Tibial nerve (tissue), 4 donors: ENCODE measurements around the gene SELENOF. TPM values are rescaled to one million over a fixed set of nuclear protein-coding genes. Genes with fewer than 3 reads are reported as not detected.

Experiments
- DNase-seq, 2 donors: peaks; one replicate each; pipeline ENCODE4 v3.0.0-alpha.2; 2019; ENCODE audit warnings: low spot score in 2 of 2
- H3K27ac ChIP-seq, 4 donors: fragments of 200-600 bp; sonication (generic) in 3 of 4; one replicate each; pipeline ENCODE4 v1.5.1; 2017 to 2019; ENCODE audit warnings: mild to moderate bottlenecking in 1 of 4
- H3K27me3 ChIP-seq, 2 donors: fragments of 200-600 bp; sonication (generic) in 1 of 2; one replicate each; pipeline versions ENCODE4 v1.5.1 to v1.6.0; 2017 to 2019
- H3K36me3 ChIP-seq, 3 donors: fragments of 200-600 bp; sonication (generic); one replicate each; pipeline ENCODE4 v1.5.1; 2018 to 2019
- H3K4me1 ChIP-seq, 4 donors: fragments of 200-600 bp; sonication (generic) in 3 of 4; one replicate each; pipeline ENCODE4 v1.5.1; 2017 to 2019
- H3K4me3 ChIP-seq, 4 donors: fragments of 200-600 bp; sonication (generic) in 3 of 4; one replicate each; pipeline ENCODE4 v1.5.1; 2017 to 2019; ENCODE audit warnings: mild to moderate bottlenecking in 1 of 4, moderate library complexity in 1 of 4
- H3K9me3 ChIP-seq, 4 donors: fragments of 200-600 bp; sonication (generic) in 3 of 4; one replicate each; pipeline ENCODE4 v1.5.1; 2017 to 2019
- CTCF ChIP-seq, 5 experiments: fragments of 200-600 bp in 3 of 5; fragments of 450-650 bp in 2 of 5; sonication (generic) in 3 of 5; IDR thresholded peaks; one replicate each; pipeline ENCODE4 v1.5.1; 2016 to 2019; ENCODE audit warnings: antibody characterized with exemption in 5 of 5, mild to moderate bottlenecking in 3 of 5, moderate library complexity in 2 of 5
- EP300 ChIP-seq, 2 donors: sonication (generic); formaldehyde crosslinking; IDR thresholded peaks; one replicate each; pipeline ENCODE4 v1.6.1; 2017; ENCODE audit warnings: antibody characterized with exemption in 2 of 2, mild to moderate bottlenecking in 1 of 2
- POLR2A ChIP-seq, 2 donors: fragments of 450-650 bp; IDR thresholded peaks; one replicate each; pipeline ENCODE4 v1.6.1; 2017; ENCODE audit warnings: antibody characterized with exemption in 2 of 2, mild to moderate bottlenecking in 2 of 2, moderate library complexity in 2 of 2
- WGBS, 2 donors: methylation state at CpG; one replicate each; pipeline ENCODE4 v1.1.5; 2018; 5-methylcytosine and 5-hydroxymethylcytosine counted together
- total RNA-seq, 4 donors: library from RNA; depleted of rRNA; stranded (reverse); fragments of >200 nt; gene quantifications; one replicate each; pipeline ENCODE4 v1.1.0, GENCODE V29; 2016

Gene SELENOF
- total RNA-seq, 4 donors from 2014 or later = 78.0 to 123 (median 92.3) TPM

DNA sequence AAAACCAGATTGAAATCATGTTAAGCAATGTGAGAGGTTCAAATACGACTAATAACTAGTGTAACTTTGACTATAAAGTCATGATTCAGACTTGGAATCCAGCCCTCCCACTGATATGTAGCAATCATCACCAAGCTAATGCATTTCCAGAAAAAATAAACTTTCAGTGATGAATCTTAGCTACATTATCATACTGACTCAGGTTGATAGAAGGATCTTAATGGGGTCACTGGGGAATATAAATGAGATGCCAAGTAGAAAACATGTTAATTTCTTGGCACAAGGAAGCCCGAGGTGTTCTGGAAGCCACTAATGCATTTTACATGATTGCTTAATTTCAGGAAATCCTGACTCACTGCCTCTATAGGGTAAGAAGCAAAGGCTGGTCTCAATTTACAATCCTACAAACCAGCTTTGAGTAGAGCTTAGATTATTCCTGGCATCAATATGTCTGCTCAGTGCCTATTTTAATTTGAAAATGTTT is 67.7 kb downstream of the SELENOF start:
- Histone ChIP-seq H3K4me3 (no peak overlapping the region), H3K27me3 (no peaks in the 10 kb centered on the region), H3K4me1 (no peaks in the 10 kb centered on the region), H3K36me3 (no peaks in the 10 kb centered on the region), H3K9me3 (no peaks in the 10 kb centered on the region), H3K27ac (no peak overlapping the region)
- DNase-seq = peak in 1 of 2 donors; percentile 7
- TF ChIP-seq EP300 (IDR thresholded peaks at IDR 0.05) (no peak), CTCF (IDR thresholded peaks at IDR 0.05) (no peak), POLR2A (IDR thresholded peaks at IDR 0.05) (no peak)
- WGBS, 2 donors = 35% methylated on average over 2 of the region's 2 CpGs

DNA sequence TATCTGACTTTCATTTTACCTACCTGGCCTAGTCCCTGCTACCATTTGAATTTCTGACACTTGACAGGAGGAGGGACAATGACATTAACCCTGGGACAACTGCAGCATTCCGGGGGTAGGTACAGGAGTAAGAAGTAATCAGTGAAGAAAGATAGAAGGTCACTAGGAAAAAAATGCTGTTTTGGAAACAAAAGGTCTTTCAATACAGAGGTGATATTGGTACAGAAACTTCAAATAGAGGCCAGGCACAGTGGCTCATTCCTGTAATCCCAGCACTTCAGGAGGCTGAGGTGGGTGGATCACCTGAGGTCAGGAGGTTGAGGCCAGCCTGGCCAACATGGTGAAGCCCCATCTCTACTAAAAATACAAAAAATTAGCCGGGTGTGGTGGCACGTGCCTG is 68.4 kb downstream of the SELENOF start:
- TF ChIP-seq EP300 (IDR thresholded peaks at IDR 0.05) (no peak), CTCF (IDR thresholded peaks at IDR 0.05) (no peak), POLR2A (IDR thresholded peaks at IDR 0.05) (no peak)
- Histone ChIP-seq H3K27me3 (no peaks in the 10 kb centered on the region), H3K27ac (no peak overlapping the region), H3K4me1 (no peaks in the 10 kb centered on the region), H3K9me3 (no peaks in the 10 kb centered on the region), H3K36me3 (no peaks in the 10 kb centered on the region), H3K4me3 (no peak overlapping the region)
- 88 to 91% methylated on average over 3 of the region's 3 CpGs for WGBS, 2 donors
- no peak for DNase-seq

GRCh38 chr1:86841116-86841515 is 72.8 kb downstream of the SELENOF start:
- TF ChIP-seq EP300 (IDR thresholded peaks at IDR 0.05) = no peak
- no peak for TF ChIP-seq CTCF (IDR thresholded peaks at IDR 0.05)
- TF ChIP-seq POLR2A (IDR thresholded peaks at IDR 0.05) = no peak
- DNase-seq = no peak
- Histone ChIP-seq H3K36me3 (no peaks in the 10 kb centered on the region), H3K27me3 (no peaks in the 10 kb centered on the region), H3K4me1 (no peaks in the 10 kb centered on the region), H3K27ac (no peak overlapping the region), H3K9me3 (no peaks in the 10 kb centered on the region), H3K4me3 (no peak overlapping the region)
- 80 to 81% methylated on average over 1 of the region's 1 CpG for WGBS, 2 donors

DNA sequence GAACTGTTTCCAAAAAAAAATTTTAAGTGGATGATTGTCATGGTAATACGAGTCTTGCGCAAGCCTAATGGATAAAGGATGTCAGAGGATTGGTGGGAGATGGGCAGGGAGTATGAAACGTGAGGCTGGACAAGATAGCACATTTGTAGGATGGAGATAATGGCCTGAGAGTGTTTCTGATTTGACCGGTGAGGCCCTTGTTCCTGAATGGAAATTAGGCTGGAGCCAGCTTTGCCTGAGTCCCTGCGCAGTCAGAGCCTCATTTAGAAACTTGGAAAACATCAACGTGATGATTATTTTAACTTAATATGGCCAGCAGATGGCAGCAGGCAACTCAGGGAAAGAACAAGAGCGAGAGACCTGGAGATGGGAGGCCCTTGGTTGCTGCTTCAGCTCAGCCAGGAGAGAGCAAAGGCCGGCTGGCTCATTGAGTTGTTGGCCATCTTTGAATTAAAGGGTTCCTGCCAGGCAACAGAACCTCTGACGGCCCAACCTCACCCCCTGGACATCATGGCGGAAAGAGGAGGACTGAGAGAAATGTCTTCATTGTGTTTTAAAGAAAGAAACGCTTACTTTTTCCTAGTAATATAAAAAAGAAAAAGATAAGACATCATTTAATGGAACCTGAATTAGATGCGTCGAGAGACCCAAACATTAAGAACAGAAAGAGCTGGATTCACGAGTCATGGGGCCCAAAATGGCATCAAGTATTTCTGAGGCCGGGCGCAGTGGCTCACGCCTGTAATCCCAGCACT is 80.3 kb downstream of the SELENOF start:
- peak in 4 of 5 experiments; percentile 45 to 75 (median 54) for TF ChIP-seq CTCF (IDR thresholded peaks at IDR 0.05)
- TF ChIP-seq EP300 (IDR thresholded peaks at IDR 0.05) = no peak
- WGBS, 2 donors = 51% methylated on average over 17 of the region's 17 CpGs
- no peak overlapping the region for H3K27ac ChIP-seq
- DNase-seq = peak; percentile 36 to 86
- H3K36me3 ChIP-seq = no peaks in the 10 kb centered on the region
- no peaks in the 10 kb centered on the region for H3K4me1 ChIP-seq
- no peaks in the 10 kb centered on the region for H3K27me3 ChIP-seq
- H3K4me3 ChIP-seq = no peak overlapping the region
- H3K9me3 ChIP-seq = no peaks in the 10 kb centered on the region

DNA sequence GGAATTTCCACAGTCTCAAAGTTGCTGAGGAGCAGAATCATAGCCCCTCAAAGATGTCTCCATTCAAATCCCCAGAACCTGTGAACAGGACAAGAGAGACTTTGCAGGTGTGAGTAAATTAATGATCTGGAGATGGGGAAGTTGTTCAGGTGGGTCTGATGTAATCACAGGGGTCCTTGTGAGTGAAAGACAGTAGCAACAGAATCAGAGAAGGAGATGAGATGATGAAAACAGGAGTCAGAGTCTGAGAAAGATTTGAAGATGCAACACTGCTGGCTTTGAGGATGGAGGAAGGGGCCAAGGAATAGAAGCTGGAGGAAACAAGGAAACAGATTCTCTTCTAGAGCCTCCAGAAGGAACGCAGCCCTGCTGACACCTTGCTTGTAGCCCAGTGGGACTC is 81.5 kb downstream of the SELENOF start:
- Histone ChIP-seq H3K9me3 (no peaks in the 10 kb centered on the region), H3K4me1 (no peaks in the 10 kb centered on the region), H3K27ac (no peak overlapping the region), H3K36me3 (no peaks in the 10 kb centered on the region), H3K27me3 (no peaks in the 10 kb centered on the region), H3K4me3 (no peak overlapping the region)
- WGBS, 2 donors = 72 to 74% methylated on average over 1 of the region's 1 CpG
- no peak for DNase-seq
- TF ChIP-seq EP300 (IDR thresholded peaks at IDR 0.05) (no peak), POLR2A (IDR thresholded peaks at IDR 0.05) (no peak), CTCF (IDR thresholded peaks at IDR 0.05) (no peak)
